HL-60 (cell line): ENCODE data around the gene BTBD16.

ENCODE experiments used
- GABPA ChIP-seq: IDR thresholded peaks from 2 replicates; pipeline ENCODE4 v1.6.1; 2012; ENCODE audit warnings: low read depth
- TF ChIP-seq, protein P1 (sequence below): IDR thresholded peaks from one replicate; pipeline ENCODE4 v1.5.1; 2011; ENCODE audit warnings: low read length, control low read depth, inconsistent platforms; ENCODE audit not compliant: insufficient read depth
- TF ChIP-seq, protein P2 (sequence below): IDR thresholded peaks from 2 replicates; pipeline ENCODE4 v1.6.1; 2012; ENCODE audit warnings: low read depth; ENCODE audit not compliant: insufficient replicate concordance

DNA sequence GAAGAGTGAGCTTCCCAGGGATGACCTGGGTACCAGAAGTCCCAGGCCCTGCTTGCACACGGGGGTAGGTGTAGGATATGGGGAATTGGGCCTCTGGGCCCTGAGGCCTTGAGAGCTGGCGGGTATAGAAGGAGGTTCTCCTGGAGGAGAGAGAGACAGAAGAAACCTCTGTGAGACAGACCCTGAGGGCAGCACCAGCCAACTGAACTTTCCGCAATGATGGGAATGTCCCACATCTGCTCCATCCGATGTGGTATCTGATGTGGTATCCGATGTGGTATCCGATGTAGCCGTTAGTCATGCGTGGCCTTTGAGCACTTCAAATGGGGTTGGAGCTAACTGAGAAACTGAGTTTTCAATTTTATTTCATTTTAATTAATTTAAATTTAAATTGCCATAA lies 72.8 kb downstream of the BTBD16 start:
- TF ChIP-seq, protein P1, sequence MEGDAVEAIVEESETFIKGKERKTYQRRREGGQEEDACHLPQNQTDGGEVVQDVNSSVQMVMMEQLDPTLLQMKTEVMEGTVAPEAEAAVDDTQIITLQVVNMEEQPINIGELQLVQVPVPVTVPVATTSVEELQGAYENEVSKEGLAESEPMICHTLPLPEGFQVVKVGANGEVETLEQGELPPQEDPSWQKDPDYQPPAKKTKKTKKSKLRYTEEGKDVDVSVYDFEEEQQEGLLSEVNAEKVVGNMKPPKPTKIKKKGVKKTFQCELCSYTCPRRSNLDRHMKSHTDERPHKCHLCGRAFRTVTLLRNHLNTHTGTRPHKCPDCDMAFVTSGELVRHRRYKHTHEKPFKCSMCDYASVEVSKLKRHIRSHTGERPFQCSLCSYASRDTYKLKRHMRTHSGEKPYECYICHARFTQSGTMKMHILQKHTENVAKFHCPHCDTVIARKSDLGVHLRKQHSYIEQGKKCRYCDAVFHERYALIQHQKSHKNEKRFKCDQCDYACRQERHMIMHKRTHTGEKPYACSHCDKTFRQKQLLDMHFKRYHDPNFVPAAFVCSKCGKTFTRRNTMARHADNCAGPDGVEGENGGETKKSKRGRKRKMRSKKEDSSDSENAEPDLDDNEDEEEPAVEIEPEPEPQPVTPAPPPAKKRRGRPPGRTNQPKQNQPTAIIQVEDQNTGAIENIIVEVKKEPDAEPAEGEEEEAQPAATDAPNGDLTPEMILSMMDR, result no peak
- TF ChIP-seq, protein P2, sequence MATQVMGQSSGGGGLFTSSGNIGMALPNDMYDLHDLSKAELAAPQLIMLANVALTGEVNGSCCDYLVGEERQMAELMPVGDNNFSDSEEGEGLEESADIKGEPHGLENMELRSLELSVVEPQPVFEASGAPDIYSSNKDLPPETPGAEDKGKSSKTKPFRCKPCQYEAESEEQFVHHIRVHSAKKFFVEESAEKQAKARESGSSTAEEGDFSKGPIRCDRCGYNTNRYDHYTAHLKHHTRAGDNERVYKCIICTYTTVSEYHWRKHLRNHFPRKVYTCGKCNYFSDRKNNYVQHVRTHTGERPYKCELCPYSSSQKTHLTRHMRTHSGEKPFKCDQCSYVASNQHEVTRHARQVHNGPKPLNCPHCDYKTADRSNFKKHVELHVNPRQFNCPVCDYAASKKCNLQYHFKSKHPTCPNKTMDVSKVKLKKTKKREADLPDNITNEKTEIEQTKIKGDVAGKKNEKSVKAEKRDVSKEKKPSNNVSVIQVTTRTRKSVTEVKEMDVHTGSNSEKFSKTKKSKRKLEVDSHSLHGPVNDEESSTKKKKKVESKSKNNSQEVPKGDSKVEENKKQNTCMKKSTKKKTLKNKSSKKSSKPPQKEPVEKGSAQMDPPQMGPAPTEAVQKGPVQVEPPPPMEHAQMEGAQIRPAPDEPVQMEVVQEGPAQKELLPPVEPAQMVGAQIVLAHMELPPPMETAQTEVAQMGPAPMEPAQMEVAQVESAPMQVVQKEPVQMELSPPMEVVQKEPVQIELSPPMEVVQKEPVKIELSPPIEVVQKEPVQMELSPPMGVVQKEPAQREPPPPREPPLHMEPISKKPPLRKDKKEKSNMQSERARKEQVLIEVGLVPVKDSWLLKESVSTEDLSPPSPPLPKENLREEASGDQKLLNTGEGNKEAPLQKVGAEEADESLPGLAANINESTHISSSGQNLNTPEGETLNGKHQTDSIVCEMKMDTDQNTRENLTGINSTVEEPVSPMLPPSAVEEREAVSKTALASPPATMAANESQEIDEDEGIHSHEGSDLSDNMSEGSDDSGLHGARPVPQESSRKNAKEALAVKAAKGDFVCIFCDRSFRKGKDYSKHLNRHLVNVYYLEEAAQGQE, result no peak
- no peak for TF ChIP-seq GABPA
